Kidney tubule cell (primary cell): Measurements from ENCODE around the gene GAMT.
"Not testable (repeated sequence)": the region's sequence is repeated elsewhere in the genome, so short reads cannot be mapped to it uniquely, and the experiment has no call there.

ENCODE experiments used
- DNase-seq: peaks from one replicate; pipeline ENCODE4 v3.0.0-alpha.2; 2018; ENCODE audit warnings: low spot score

Gene GAMT

GRCh38 chr19:1433119-1434039 is 32.0 kb upstream of the GAMT start:
- no peak for DNase-seq

DNA sequence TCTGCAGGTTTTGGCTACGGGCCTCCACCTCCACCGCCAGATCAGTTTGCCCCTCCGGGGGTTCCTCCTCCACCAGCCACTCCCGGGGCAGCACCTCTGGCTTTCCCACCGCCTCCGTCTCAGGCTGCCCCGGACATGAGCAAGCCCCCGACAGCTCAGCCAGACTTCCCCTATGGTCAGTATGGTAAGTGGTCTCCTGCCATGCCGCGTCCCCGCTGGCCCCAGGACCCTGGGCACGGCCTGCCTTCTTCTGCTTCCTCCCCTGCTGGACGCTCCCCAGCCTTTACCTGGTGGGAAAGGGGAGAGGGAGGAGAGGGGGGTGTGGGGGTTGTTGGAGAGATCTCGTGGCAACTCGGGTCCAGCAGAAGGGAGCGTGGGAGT is 31.2 kb upstream of the GAMT start:
- DNase-seq = no peak

GRCh38 chr19:1431759-1432506 is 30.6 kb upstream of the GAMT start:
- DNase-seq = no peak

DNA sequence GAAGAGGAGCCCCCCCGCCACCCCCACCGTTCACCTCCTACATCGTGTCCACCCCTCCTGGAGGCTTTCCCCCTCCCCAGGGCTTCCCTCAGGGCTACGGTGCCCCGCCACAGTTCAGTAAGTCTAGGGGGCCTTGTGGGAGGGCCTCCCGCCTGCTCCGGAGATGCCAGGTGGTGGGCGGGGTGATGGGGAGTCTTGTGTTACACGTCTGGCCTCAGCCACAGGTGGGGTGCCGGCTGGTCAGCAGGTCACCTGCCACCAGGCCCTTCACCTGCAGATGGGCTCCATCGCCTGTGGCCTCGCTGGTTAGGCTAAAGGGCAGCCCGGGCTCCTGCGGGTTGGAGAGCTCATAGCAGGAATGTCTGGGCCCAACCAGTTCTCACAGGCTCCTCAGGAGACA is 28.9 kb upstream of the GAMT start:
- no peak for DNase-seq

DNA sequence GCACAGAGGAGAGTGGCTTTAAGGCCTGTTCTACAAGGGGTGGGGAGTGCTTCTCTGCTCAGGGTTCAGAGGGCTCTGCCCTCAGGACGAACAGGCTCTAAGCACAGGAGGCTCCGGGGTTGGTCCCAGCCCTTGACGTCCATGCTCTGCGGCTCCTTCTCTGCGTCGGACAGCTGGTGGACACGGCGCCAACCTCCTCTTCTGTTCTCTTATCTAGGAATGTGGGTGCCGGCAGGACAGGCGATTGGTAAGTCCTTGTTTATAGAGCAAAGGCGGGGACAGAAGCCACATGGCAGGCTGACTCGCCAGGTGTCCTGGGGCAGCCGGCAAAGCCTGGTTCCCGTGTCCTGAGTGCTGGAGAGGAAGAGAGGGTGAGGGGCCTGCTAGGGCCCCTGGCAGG is 28.4 kb upstream of the GAMT start:
- no peak for DNase-seq

DNA sequence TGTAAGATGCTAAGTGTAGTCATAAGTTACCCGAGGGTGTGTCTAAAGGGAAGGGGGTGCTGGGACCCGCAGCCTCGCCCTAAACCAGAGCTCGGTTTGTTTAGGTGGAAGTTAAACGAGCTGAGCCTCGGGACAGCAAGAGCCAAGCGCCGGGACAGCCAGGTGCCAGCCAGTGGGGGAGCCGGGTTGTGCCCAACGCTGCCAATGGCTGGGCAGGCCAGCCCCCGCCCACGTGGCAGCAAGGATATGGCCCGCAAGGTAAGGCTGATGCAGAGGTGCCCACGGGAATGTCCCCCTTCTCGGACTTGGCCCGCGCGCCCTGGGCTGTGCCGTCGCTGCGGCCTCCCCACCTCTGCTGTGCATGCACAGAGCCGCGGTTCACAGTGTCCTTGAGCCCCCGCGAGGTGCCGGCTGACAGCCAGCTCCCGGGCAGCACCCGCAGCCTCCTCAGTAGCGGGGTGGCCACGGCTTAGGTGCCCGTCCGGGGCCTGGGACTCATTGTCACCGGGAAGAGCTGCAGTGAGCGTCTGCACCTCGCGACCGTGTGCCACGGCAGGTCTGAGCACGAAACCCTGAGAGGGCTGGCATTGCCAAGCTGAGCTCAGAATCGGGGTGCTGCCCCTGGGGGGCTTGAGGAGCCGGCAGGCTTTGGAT is 27.5 kb upstream of the GAMT start:
- DNase-seq = no peak

GRCh38 chr19:1427221-1427920 is 26.0 kb upstream of the GAMT start:
- DNase-seq = no peak

DNA sequence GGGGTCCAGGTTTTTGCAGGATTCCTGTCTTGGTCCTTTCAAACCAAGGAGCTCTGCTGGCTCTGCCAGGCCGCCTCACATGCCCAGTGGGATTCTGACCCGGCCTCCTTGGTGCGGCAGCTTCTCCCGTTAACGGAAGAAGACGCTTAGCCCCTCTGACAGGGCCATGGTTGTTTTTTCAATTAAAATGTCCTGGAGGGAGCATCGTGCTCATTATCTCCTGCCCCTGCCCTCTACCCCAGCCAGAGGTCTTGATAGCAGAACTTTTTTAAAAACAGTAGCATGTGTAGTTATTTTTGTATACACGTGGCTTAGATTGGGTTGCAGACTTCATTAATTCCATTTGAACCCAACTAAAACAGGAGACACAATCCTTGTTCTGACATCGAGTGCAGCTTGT is 25.4 kb upstream of the GAMT start:
- DNase-seq = no peak

GRCh38 chr19:1425902-1426301 is 24.6 kb upstream of the GAMT start:
- DNase-seq = no peak

DNA sequence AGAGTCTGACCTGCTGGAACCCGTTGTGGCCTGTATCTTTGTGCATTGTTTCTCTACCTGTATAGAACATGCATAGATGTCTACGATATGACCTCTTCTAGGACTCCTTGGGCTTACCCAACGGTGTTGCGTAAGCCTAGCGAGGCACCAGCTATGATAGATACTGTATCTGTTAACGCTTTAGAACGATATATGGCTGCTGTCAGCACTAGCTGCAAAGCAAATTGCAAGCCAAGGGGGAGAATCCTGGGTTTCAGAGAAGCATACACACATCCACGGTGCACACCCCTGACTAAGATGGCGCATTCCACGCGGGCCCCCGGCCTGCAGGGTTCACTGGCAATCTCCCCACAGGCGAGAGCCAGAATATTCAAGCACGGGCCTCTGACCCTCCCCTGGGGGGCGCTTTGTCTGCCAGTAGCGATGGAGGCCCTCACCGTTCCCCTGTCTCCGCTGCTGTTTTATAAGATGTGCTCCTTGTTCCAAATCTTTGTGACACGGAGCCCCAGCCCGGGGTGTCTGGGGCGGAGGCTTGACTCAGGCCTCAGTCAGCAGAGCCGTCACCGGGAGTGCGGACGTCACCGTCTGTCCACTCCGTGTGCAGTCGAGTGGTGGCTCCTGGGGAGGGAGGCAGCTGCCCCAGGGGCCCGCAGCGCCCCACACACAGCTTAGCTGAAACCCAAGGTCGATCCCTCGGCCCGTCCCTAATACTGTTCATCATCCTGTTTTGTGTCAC is 23.9 kb upstream of the GAMT start:
- no peak for DNase-seq

GRCh38 chr19:1424192-1424955 is 23.0 kb upstream of the GAMT start:
- no peak for DNase-seq

- DNase-seq = no peak
Observed at GRCh38 chr19:1423436-1424191, 22.3 kb upstream of the GAMT start.

DNA sequence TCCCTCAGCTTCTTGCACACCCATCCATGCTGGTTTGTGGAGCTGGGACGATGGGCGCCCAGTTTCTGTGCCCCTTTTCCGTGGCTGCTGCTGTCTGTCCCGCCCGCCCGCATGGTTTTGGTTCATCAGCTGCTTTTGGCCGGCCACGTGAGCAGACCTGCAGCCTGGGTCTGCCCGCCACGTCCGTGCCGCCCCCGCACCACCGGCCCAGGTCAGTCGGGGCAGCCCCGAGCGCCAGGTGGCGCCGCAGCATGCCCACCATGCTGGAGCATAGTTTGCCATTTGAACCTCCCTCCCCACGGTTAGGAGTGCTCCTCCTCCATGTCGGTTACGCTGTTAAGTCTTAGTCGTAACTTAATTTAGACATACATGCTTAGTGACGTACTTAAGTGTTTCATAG is 21.6 kb upstream of the GAMT start:
- DNase-seq = no peak

GRCh38 chr19:1422360-1422759 is 21.0 kb upstream of the GAMT start:
- DNase-seq = no peak

DNA sequence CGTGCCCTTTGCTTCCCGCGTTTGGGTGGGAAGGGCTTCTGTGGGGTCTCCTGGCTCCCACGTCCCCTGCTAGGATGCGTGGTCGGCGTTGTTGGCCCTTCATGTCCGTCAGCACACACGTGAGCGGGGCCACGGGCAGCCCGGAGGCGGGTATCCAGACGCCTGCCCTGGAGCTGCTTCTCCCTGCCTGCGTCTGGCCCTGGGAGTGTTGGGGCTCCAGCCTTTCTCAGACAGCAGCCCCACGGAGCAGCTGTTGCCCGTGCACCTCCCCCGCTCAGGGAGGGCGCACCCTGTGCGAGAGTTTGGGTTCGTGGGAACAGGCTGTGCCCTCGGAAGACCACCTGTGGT is 20.6 kb upstream of the GAMT start:
- no peak for DNase-seq

GRCh38 chr19:1421218-1421957 is 20.0 kb upstream of the GAMT start:
- no peak for DNase-seq

DNA sequence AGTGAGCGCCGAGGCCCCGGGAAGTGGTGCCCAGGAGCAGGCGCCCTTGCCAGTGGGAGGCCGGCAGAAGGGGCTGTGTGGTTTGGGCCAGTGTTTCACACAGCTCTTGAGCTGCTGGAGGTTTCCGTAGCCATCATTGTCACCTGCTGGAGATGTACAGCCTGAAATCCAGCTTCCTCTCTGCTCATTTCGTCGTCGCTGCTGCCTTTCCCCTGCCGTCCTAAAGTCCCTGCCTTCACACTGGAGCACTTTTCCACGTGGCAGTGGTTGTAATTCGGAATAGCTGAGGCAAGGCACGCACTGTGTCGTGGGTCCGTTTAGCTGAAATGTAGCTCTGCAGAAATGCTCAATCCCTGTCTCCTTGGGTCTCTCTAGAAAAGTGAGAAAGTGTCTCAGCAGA is 19.2 kb upstream of the GAMT start:
- no peak for DNase-seq

GRCh38 chr19:1420085-1420484 is 18.7 kb upstream of the GAMT start:
- not testable (repeated sequence) for DNase-seq

GRCh38 chr19:1418951-1419738 is 17.8 kb upstream of the GAMT start:
- DNase-seq = no peak
